ENCODE results near the gene STX2.
A peak's percentile ranks its signal among the peaks of the same experiment; 100 is the strongest.

Gene STX2

DNA sequence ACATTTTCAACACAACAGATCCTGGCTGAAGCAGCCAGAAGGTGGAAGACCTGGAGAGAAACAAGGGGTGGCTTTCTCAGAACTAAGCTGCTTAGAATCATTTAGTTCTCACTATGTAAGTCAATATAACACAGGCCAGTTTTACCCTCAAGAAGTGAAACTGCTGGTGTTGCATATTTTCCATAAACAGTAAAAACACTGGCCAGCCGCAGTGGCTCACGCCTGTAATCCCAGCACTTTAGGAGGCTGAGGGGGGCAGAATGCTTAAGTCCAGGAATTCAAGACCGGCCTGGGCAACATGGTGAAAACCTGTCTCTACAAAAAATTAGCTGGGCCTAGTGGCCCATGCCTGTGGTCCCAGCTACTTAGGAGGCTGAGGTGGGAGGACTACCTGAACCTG lies 11.6 kb downstream of the STX2 start:
- DNase-seq (ENCODE audit: extremely low read depth, low read depth) = no peak
- TF ChIP-seq CTCF (IDR thresholded peaks at IDR 0.05; ENCODE audit: low read depth, low read length) = no peak

- no peak for DNase-seq (ENCODE audit: extremely low read depth, low read depth)
- TF ChIP-seq CTCF (IDR thresholded peaks at IDR 0.05; ENCODE audit: low read depth, low read length) = peak; percentile 59
Measured at GRCh38 chr12:130826151-130826801, 12.8 kb downstream of the STX2 start.

GRCh38 chr12:130825771-130826150 lies 13.3 kb downstream of the STX2 start:
- DNase-seq (ENCODE audit: extremely low read depth, low read depth) = no peak
- TF ChIP-seq CTCF (IDR thresholded peaks at IDR 0.05; ENCODE audit: low read depth, low read length) = no peak

GRCh38 chr12:130819681-130820080 lies 19.4 kb downstream of the STX2 start:
- TF ChIP-seq CTCF (IDR thresholded peaks at IDR 0.05; ENCODE audit: low read depth, low read length) = no peak

GRCh38 chr12:130818635-130819576 lies 20.1 kb downstream of the STX2 start:
- TF ChIP-seq CTCF (IDR thresholded peaks at IDR 0.05; ENCODE audit: low read depth, low read length) = peak; percentile 52
- DNase-seq (ENCODE audit: extremely low read depth, low read depth) = no peak

More at GRCh38 chr12:130819681-130820080, 19.4 kb downstream of the STX2 start:
- DNase-seq (ENCODE audit: extremely low read depth, low read depth) = no peak

GRCh38 chr12:130818272-130818634 lies 20.8 kb downstream of the STX2 start:
- DNase-seq (ENCODE audit: extremely low read depth, low read depth) = no peak
- no peak for TF ChIP-seq CTCF (IDR thresholded peaks at IDR 0.05; ENCODE audit: low read depth, low read length)

DNA sequence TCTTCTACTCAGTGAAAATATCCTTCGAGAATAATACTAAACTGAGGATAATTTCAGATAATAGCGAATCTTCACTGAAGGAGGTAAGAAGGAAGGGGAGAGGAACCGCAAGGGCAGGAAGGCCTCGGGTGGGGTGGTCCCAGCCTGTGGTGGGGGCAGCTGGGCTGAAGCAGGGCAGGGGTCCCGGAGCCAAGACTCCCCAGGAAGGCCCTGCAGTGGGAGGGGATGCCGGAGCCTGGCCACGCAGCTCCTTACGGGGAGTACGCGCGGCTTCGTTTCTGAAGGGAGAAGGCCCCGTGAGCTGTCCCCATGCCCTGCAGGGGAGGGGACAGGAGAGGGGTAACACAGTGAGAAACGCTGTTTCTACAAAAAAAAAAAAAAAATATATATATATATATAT lies 21.2 kb downstream of the STX2 start:
- no peak for TF ChIP-seq CTCF (IDR thresholded peaks at IDR 0.05; ENCODE audit: low read depth, low read length)
- no peak for DNase-seq (ENCODE audit: extremely low read depth, low read depth)
